IPS-18c (cell line): ENCODE results near the gene PHGDH.
"Not testable (repeated sequence)": the region's sequence is repeated elsewhere in the genome, so short reads cannot be mapped to it uniquely, and the experiment has no call there.

Experiments used
- H3K4me3 ChIP-seq: 2 replicates; pipeline ENCODE4 v1.7.0; 2013; ENCODE audit warnings: low read depth, mild to moderate bottlenecking, low read length, moderate library complexity; ENCODE audit not compliant: insufficient read depth
- H3K9me3 ChIP-seq: one replicate; pipeline ENCODE4 v1.6.1; 2013; ENCODE audit warnings: mild to moderate bottlenecking, low read length, moderate library complexity; ENCODE audit not compliant: control insufficient read depth, insufficient read depth

Gene PHGDH

DNA sequence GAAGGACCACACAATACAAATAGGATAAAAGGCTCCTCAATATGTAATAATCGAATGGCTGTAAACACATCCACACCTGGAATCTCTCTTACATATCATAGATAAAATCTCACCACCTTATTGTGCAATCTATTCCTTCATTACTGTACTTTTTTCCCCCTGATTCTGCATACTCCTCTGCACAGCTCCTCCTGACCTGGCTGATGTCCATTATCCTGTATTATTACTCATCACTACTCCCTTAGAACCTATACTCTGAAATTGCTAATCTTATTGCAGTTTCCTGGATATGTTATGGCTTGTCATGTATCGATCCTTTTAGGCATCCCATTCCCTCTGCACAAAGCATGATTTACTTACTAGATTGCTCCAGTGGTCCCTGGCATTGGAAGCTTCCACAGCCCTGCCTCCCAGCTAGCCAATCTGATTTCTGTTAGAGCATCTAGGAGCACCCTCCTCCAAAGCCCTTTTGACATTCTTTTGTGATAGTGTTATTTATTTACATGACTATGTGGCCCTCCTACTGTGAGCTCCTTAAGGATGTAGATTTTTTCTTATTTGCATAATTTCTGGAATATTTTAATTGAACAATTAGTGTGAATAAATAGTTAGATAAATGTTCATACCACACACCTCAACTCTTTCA lies 24.2 kb upstream of the PHGDH start:
- Histone ChIP-seq H3K9me3 (no peaks in the 10 kb centered on the region), H3K4me3 (no peak overlapping the region)

DNA sequence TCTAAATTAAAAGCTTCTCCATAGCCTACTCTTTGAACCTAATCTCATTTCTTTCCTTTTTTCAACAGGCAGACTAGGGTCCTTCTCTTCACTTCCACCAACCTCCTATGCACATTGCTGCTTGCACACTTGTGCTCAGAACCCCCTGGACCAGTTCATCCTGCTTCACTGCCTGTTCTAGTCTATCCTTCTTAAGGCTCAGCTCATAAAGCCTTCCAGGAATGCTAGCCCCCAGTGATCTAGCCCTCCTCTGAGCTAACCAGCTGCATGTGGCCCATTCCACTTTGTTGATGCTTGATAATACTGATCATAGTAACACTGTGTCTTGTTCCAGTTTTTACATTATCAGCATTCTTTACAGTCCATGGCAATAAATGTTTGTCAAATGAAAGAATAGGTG lies 22.9 kb upstream of the PHGDH start:
- Histone ChIP-seq H3K4me3 (no peak overlapping the region), H3K9me3 (no peaks in the 10 kb centered on the region)

DNA sequence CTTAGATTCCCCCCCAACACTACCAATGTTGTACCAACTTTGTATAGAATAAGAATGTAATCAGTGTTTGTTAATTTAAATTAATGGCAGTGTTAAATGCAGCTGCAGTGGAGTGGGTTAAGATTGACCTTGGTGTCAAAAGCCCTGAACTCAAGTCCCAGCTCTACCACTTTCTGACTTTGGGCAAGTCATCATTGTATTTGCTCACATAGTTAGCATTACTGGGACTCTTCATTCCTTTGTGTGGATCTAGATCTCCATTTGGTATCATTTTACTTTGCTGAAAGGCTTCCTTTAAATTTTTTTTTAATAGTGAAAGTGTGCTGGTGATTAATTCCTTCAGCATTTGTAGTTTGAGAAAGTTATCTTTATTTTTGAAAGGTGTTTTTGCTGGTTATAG lies 22.2 kb upstream of the PHGDH start:
- Histone ChIP-seq H3K9me3 (no peaks in the 10 kb centered on the region), H3K4me3 (no peak overlapping the region)

DNA sequence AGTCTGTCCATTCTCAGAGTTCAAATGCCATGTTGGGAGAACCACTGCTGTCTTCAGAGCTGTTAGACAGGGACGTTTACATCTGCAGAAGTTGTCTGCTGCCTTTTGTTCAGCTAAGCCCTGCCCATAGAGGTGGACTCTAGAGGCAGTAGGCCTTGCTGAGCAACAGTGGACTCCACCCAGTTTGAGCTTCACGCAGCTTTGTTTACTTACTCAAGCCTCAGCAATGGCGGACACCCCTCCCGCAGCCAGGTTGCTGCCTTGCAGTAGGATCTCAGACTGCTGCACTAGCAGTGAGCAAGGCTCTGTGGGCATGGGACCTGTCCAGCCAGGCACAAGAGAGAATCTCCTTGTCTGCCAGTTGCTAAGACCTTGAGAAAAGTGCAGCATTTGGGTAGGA lies 14.9 kb upstream of the PHGDH start:
- H3K4me3 ChIP-seq, H3K9me3 ChIP-seq: not testable (repeated sequence)

DNA sequence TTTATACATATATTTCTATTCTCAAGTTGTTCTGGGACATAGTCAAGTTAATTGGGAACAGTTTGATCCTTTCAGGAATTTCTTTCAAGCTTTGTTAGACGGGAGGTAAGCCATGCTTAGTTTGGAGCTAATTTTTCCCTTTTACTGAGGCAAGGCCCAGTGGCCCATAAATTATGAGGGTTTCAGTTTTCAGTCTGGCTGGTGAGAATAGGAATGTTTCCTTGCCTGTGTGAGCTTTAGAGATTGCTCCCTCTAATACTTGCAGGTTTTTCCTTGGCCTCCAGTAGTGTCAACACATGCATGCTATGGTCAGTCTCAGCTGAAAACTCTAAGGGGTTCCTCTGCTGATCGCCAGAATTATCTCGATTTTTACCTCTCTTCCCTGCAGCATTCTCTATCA lies 14.1 kb upstream of the PHGDH start:
- H3K4me3 ChIP-seq, result no peak overlapping the region
- peaks cover 7% of the 10 kb centered on the region for H3K9me3 ChIP-seq

DNA sequence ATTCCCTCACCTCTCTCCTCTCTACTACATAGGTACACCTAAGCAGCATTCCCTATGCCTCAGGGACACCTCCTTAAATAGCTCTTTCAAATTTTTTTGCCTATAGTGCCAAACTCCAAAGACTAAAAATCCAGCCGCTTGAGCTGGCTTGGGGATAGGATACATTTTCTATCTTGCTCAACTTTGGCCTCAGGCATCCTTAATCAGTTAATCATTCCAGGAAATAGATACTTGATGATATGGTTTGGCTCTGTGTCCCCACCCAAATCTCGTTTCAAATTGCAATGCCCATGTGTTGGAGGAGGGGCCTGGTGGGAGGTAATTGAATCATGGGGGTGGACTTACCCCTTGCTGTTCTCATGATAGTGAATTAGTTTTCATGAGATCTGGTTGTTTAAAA lies 11.4 kb upstream of the PHGDH start:
- peaks cover 7% of the 10 kb centered on the region for H3K9me3 ChIP-seq

DNA sequence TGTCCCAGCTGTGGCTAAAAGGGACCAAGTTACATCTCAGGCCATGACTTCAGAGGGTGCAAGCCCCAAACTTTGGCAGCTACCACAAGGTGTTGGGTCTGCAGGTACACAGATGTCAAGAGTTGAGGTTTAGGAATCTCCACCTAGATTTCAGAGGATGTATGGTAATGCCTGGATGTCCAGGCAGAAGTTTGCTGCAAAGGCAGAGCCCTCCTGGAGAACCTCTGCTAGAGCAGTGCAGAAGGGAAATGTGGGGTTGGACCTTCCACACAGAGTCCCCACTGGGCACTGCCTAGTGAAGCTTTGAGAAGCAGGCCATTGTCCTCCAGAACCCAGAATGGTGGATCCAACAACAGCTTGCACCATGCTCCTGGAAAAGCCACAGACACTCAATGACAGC lies 10.1 kb upstream of the PHGDH start:
- H3K4me3 ChIP-seq, result no peak overlapping the region; the same call in 1 of the 2 replicates
- H3K9me3 ChIP-seq, result peaks cover 7% of the 10 kb centered on the region

More for the DNA sequence above, 11.4 kb upstream of the PHGDH start:
- H3K4me3 ChIP-seq, result no peak overlapping the region

DNA sequence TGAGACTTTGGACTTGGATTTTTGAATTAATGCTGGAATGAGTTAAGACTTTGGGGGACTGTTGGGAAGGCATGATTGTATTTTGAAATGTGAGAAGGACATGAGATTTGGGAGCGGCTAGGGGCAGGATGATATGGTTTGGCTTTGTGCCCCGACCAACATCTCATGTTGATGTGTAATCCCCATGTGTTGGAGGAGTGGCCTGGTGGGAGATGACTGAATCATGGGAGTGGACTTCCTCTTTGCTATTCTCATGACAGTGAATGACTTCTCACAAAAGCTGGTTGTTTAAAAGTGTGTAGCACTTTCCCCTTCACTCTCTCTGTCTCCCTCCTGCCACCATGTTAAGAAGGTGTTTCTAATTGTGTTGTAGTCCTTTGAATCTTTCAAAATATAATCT lies 9.3 kb upstream of the PHGDH start:
- Histone ChIP-seq H3K4me3 (no peak overlapping the region), H3K9me3 (peaks cover 7% of the 10 kb centered on the region)

DNA sequence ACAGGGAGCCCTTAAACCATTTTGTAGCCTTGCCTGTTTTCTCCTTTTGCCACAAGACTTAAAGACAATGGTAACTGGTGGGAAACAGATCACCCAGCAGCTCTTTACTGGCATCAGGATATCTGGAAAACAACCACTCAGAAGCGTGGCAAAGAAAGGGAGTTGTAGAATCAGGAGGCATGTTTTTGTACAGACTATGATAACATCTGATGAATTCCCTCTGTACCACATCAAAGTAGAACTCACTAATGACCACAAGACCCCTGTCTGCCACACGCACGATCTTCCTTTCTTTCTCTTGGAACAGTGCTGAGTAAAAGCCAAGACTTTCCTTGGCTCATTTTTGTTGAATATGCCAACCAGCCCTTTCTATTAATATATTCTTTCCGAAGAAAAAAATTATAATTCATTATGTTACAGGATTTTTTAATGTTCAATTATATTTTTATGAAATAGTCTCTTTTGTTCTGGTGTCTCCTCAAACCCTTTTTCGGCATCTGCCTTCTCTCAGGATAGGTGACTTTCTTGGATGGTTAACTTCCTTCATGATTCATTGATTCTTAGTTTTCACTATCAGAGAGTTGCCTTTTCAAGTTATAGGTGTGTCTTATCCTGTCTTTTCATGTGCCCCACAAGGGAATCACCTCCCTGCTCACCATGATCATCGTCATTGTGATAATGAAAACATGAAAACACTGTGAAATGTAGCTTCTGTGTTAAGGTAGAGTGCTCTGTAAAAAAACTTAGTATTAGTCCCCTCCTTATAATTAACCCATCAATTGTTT lies 7.9 kb upstream of the PHGDH start:
- Histone ChIP-seq H3K4me3 (no peak overlapping the region), H3K9me3 (peaks cover 7% of the 10 kb centered on the region)

DNA sequence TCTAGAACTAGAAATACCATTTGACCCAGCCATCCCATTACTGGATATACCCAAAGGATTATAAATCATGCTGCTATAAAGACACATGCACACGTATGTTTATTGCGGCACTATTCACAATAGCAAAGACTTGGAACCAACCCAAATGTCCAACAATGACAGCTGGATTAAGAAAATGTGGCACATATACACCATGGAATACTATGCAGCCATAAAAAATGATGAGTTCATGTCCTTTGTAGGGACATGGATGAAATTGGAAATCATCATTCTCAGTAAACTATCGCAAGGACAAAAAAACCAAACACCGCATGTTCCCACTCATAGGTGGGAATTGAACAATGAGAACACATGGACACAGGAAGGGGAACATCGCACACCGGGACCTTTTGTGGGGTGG lies 5.1 kb upstream of the PHGDH start:
- H3K9me3 ChIP-seq, H3K4me3 ChIP-seq: not testable (repeated sequence)

DNA sequence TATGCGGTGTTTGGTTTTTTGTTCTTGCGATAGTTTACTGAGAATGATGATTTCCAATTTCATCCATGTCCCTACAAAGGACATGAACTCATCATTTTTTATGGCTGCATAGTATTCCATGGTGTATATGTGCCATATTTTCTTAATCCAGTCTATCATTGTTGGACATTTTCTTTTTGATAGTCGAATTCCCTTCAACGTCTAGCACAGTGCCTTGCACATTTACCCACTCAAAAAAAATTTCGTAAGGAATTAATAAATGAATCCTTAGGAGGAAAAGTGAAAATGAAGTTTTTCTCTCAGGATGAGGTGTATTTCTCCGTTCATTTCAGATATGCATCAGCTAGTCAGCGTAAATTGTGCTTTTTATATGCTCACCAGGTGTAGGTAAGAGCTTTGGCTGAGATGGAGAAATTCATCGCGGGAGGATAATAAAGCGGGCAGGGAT lies 354 bp upstream of the PHGDH start:
- H3K9me3 ChIP-seq, H3K4me3 ChIP-seq: not testable (repeated sequence)

DNA sequence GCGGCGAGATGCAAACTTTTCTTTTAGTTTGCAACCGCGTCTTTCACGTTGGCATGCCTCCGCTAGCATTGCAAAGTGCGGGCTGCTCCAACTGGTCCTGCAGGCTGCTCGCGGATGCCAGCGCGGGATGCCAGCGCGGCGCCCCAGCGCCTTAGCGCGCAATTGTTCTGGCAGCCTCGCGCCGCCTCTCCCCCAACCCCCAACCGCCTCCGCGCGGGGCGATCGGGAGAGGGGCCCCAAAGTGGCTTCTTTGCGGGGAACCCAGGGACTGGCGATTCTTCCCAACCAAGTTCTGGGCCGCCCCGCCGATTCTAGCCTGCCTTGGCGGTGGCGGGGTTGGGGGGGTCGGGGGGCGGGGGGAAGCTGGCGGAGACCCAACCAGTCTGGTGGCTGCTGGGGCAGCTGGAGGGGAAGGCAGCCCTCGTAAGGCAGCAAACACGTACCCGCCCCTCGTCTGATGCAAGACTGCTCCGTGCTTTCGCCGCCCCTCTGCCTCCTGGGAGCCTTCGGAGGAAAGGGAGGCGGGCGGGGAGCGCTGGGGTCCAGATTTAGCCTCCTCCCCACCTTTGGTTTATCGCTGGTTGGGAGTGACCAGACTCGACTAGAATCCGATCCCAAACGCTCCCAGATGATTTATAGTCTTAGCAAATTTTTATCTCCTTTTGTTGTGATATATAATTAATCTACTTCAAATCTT lies 756 bp downstream of the PHGDH start:
- peak overlapping the region; percentile 98 for H3K4me3 ChIP-seq

DNA sequence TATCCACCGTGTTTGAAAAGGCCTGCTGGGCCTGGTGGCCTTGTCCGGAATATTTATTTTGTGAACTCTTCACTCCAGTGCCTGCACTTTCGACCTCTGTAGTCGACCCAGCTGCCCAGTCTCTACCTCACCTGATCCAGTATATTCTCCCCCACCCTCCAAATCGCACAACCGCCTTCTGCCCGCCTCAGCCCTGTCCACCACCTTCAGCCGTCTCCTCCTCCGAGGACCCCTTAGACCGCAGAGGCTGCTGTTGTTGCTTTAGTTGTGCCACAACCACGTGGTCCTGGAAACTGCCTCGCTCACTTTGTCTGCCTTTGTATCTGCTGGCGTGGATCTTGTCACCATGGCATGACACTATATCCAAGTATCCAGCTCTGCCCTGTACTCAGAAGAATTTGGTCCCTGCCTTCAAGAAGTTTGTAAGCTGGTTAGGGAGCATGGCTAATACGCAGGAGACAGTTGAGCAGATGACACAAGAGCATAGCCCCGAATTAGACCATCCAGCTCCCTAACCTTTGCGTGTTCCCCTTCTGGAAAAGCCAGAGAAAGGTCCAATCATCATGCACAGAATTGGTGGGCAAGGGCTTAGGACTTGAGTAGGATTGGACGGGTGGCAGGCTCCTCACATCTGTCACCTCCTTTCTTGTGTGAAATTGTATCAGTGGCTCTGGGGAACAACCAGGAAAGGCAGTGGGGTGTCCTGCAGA lies 1.5 kb downstream of the PHGDH start:
- H3K9me3 ChIP-seq, result no peaks in the 10 kb centered on the region
- H3K4me3 ChIP-seq, result peak overlapping the region; percentile 98

More for the DNA sequence above, 756 bp downstream of the PHGDH start:
- no peaks in the 10 kb centered on the region for H3K9me3 ChIP-seq

DNA sequence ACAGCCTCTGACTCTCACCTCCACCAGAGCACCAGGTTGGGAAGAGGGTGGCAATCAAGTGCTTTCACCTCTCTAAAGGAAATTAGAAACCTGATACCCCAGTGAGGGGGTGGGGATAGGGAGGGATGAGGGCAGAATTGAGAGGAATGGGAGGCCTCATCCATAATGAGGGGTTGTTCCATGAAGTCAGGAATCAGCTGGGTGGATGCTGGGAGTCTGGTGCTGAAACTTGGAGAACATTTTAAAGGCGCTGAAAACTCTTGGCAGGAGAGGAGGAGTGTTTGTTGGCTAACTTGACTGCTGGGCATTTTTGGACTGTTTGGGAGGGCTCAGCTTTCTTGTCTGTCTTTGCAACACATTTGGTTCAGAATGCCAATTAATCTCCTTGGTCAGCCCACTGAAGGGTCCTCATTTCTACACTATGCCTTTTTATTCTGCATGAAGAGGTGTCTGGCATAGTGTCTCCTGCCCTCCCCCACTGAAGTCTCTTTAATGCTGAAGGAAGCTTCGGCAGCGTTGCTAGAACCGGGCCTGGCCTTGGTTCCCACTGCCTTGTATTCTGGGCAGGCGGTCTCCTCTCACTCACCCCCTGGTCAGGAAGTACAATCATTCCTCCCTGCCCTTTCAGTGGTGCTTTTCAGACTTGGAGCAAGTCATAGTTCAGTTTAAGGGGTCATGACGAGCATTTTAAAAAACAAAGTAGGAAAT lies 2.2 kb downstream of the PHGDH start:
- no peaks in the 10 kb centered on the region for H3K9me3 ChIP-seq
- peak overlapping the region; percentile 98 for H3K4me3 ChIP-seq

DNA sequence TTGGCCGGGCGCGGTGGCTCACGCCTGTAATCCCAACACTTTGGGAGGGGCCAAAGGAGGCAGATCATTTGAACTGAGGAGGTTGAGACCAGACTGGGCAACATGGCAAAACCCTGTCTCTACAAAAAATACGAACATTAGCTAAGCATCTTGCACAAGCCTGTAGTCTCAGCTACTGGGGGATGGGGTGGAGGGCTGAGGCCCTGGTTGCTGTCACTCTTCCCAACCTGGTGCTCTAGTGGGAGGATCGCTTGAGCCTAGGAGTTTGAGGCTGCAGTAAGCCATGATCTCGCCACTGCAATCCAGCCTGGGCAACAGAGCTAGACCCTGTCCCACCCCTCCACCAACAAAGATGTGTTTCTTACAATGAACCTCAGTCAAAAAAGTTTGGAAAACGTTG lies 2.8 kb downstream of the PHGDH start:
- H3K9me3 ChIP-seq, result no peaks in the 10 kb centered on the region
- H3K4me3 ChIP-seq, result no peak overlapping the region; the same call in 1 of the 2 replicates

DNA sequence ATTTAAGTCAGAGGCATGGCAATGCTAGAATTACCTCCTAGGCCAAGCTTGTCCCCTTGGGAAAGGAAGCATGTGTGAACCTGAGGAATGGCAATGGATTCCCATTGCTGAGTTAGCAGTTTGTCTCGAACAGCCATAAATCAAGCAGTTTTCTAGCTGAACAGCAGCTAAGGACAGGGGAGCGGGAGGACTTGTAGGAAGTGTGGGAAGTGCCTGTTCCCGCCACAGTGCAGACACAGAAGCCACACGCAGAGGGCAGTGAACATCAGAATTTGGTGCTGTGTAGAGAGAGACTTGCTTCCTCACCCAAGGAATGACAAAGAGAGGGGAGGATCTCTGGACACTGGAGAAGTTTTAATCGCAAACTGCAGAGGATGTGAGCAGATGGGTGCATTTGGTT lies 3.8 kb downstream of the PHGDH start:
- no peak overlapping the region for H3K4me3 ChIP-seq

DNA sequence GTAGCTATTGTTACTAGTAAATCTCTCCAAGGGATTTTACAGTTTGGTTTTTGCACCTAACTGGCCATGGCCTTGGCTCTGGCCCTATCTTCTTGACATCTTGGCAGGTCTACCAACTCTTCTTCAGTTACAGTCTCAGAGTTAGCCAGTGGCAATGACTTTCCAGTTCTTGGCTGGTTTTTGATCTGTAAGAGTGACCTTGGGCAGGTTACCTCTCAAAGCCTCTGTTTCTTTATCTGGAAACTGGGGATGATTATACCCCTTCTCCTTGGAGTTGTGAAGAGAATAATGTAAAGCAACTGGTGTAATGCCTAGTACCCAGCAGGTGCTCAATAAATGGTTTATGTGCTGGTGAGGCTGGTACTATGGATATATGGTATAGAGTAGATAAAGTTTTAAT lies 6.7 kb downstream of the PHGDH start:
- no peaks in the 10 kb centered on the region for H3K9me3 ChIP-seq
- H3K4me3 ChIP-seq, result no peak overlapping the region

More for the DNA sequence above, 3.8 kb downstream of the PHGDH start:
- H3K9me3 ChIP-seq, result no peaks in the 10 kb centered on the region
